IMR-90 (cell line): ENCODE measurements around the gene HOXA3. TPM values are rescaled to one million over a fixed set of nuclear protein-coding genes. Genes with fewer than 3 reads are reported as not detected.

ENCODE experiments used
- ATAC-seq: fragments of 200-7000 bp; cut with Tn5 transposase; 2 replicates; pipeline ENCODE4 v1.9.1; 2020; ENCODE audit warnings: low read depth, mild to moderate bottlenecking, moderate library complexity
- BruUV-seq: library from RNA; stranded (reverse); fragments of 400-500 nt; replicated peaks from 2 replicates; lab custom pipeline; 2021; lab: Mats Ljungman, UMichigan
- CTCF ChIA-PET: fragments of 300-600 bp; formaldehyde crosslinking; extraction: SDS; loops from one replicate; lab custom pipeline; 2021; ENCODE audit warnings: antibody characterized with exemption; lab: Yijun Ruan, JAX
- POLR2A ChIA-PET: fragments of 300-600 bp; sonication (Branson Sonifier 250); formaldehyde crosslinking; loops from one replicate; lab custom pipeline; 2022; ENCODE audit warnings: antibody characterized with exemption; ENCODE audit not compliant: unreplicated experiment; lab: Charles Lee
- DNase-seq: peaks from one replicate; pipeline ENCODE4 v3.0.0; 2013
- H2AFZ ChIP-seq: replicated peaks from 2 replicates; pipeline ENCODE3; 2013; ENCODE audit warnings: low read length, mild to moderate bottlenecking; ENCODE audit not compliant: poor library complexity
- H2AK5ac ChIP-seq: 2 replicates; pipeline ENCODE4 v1.6.1; 2013; ENCODE audit warnings: low read depth, low read length, inconsistent platforms
- H2AK9ac ChIP-seq: replicated peaks from 2 replicates; pipeline ENCODE3; 2013; ENCODE audit warnings: mild to moderate bottlenecking, low read depth, low read length, moderate library complexity; ENCODE audit not compliant: poor library complexity
- H2BK120ac ChIP-seq: 2 replicates; pipeline ENCODE4 v1.6.1; 2013; ENCODE audit warnings: low read depth, low read length, inconsistent platforms
- H2BK15ac ChIP-seq: 3 replicates; pipeline ENCODE4 v1.6.1; 2013; ENCODE audit warnings: low read depth, low read length, inconsistent platforms
- H2BK20ac ChIP-seq: 2 replicates; pipeline ENCODE4 v1.6.1; 2013; ENCODE audit warnings: low read depth, mild to moderate bottlenecking, inconsistent platforms, low read length, moderate library complexity
- H2BK5ac ChIP-seq: 2 replicates; pipeline ENCODE4 v1.6.1; 2013; ENCODE audit warnings: mild to moderate bottlenecking, low read depth, low read length, inconsistent platforms; ENCODE audit not compliant: poor library complexity, severe bottlenecking
- H3K14ac ChIP-seq: replicated peaks from 2 replicates; pipeline ENCODE4 v1.6.1; 2013; ENCODE audit warnings: low read depth, low read length, inconsistent platforms
- H3K18ac ChIP-seq: 2 replicates; pipeline ENCODE4 v1.6.1; 2013; ENCODE audit warnings: low read depth, low read length, control low read depth
- H3K23ac ChIP-seq: 2 replicates; pipeline ENCODE4 v1.6.1; 2013; ENCODE audit warnings: low read depth, low read length, inconsistent platforms
- H3K27ac ChIP-seq: 2 replicates; pipeline ENCODE4 v1.5.1; 2013; ENCODE audit warnings: mild to moderate bottlenecking, control low read depth, low read length; ENCODE audit not compliant: insufficient read depth
- H3K27me3 ChIP-seq: 2 replicates; pipeline ENCODE4 v1.6.1; 2013; ENCODE audit warnings: low read length; ENCODE audit not compliant: control insufficient read depth, insufficient read depth
- H3K36me3 ChIP-seq: 2 replicates; pipeline ENCODE4 v1.6.1; 2013; ENCODE audit warnings: low read length, mixed read lengths; ENCODE audit not compliant: control insufficient read depth, insufficient read depth
- H3K4ac ChIP-seq: 2 replicates; pipeline ENCODE4 v1.6.1; 2013; ENCODE audit warnings: low read depth, low read length, inconsistent platforms
- H3K4me1 ChIP-seq: 2 replicates; pipeline ENCODE4 v1.6.1; 2013; ENCODE audit warnings: low read length, mixed read lengths; ENCODE audit not compliant: control insufficient read depth, insufficient read depth
- H3K4me2 ChIP-seq: 2 replicates; pipeline ENCODE4 v1.6.1; 2013; ENCODE audit warnings: low read depth, mild to moderate bottlenecking, control low read depth, low read length, moderate library complexity
- H3K4me3 ChIP-seq: 2 replicates; pipeline ENCODE4 v1.5.1; 2013; ENCODE audit warnings: low read depth, mild to moderate bottlenecking, control low read depth, low read length, moderate library complexity; ENCODE audit not compliant: insufficient read depth
- H3K56ac ChIP-seq: 2 replicates; pipeline ENCODE4 v1.6.1; 2013; ENCODE audit warnings: low read length, inconsistent platforms; ENCODE audit not compliant: insufficient read depth; ENCODE audit errors: extremely low read depth
- H3K79me1 ChIP-seq, 2 experiments: 2 replicates each; pipeline ENCODE4 v1.6.1; 2013; ENCODE audit warnings: low read length in 2 of 2, inconsistent platforms in 1 of 2, low read depth in 1 of 2
- H3K9ac ChIP-seq: 2 replicates; pipeline ENCODE4 v1.6.1; 2013; ENCODE audit warnings: low read depth, low read length, control low read depth
- H3K9me1 ChIP-seq: 2 replicates; pipeline ENCODE4 v1.6.1; 2013; ENCODE audit warnings: low read length, inconsistent platforms; ENCODE audit not compliant: insufficient read depth
- H3K9me3 ChIP-seq: 2 replicates; pipeline ENCODE4 v1.6.1; 2013; ENCODE audit warnings: low read length; ENCODE audit not compliant: control insufficient read depth, insufficient read depth
- H4K20me1 ChIP-seq: 2 replicates; pipeline ENCODE4 v1.6.1; 2013; ENCODE audit warnings: low read length, inconsistent platforms; ENCODE audit not compliant: insufficient read depth
- H4K5ac ChIP-seq: 2 replicates; pipeline ENCODE4 v1.6.1; 2013; ENCODE audit warnings: mild to moderate bottlenecking, low read depth, low read length, control low read depth
- H4K8ac ChIP-seq, 2 experiments: 2 replicates each; pipeline ENCODE4 v1.6.1; 2013; ENCODE audit warnings: low read depth in 2 of 2, low read length in 2 of 2, control low read depth in 1 of 2, inconsistent platforms in 1 of 2
- H4K91ac ChIP-seq: 2 replicates; pipeline ENCODE4 v1.6.1; 2013; ENCODE audit warnings: low read depth, low read length, inconsistent platforms; ENCODE audit not compliant: insufficient read depth
- CEBPB ChIP-seq: IDR thresholded peaks from 2 replicates; pipeline ENCODE4 v1.6.1; 2012; ENCODE audit warnings: low read depth, low read length, improper control_type of control experiment
- CHD1 ChIP-seq: IDR thresholded peaks from 2 replicates; pipeline ENCODE4 v1.6.1; 2012; ENCODE audit warnings: low read depth, low read length, improper control_type of control experiment
- ELK1 ChIP-seq: fragments of 150-350 bp; IDR thresholded peaks from 2 replicates; pipeline ENCODE4 v1.6.1; 2016; ENCODE audit warnings: low read depth, mild to moderate bottlenecking, low read length, moderate library complexity, borderline replicate concordance
- MXI1 ChIP-seq: IDR thresholded peaks from 2 replicates; pipeline ENCODE4 v1.6.1; 2012; ENCODE audit warnings: low read depth, mild to moderate bottlenecking, low read length, moderate library complexity, borderline replicate concordance
- NFE2L2 ChIP-seq: fragments of 150-350 bp; IDR thresholded peaks from 2 replicates; pipeline ENCODE4 v1.6.1; 2016; ENCODE audit warnings: low read depth, mild to moderate bottlenecking, low read length
- RAD21 ChIP-seq: IDR thresholded peaks from 2 replicates; pipeline ENCODE4 v1.6.1; 2012; ENCODE audit warnings: low read length, improper control_type of control experiment
- RCOR1 ChIP-seq: IDR thresholded peaks from 2 replicates; pipeline ENCODE4 v1.6.1; 2012; ENCODE audit warnings: mild to moderate bottlenecking, low read length, improper control_type of control experiment; ENCODE audit not compliant: insufficient replicate concordance
- WGBS, 2 experiments: methylation state at CpG; one replicate each; pipeline versions ENCODE4 v1.1.5 to v1.1.7; 2013; ENCODE audit warnings: missing lambda C conversion rate in 2 of 2; ENCODE audit not compliant: insufficient read length in 1 of 2; ENCODE audit errors: extremely low coverage in 2 of 2; 5-methylcytosine and 5-hydroxymethylcytosine counted together
- dilution Hi-C: fragments of 300-500 bp; cut with HindIII; formaldehyde crosslinking; loops from one replicate; pipeline ENCODE4 v1.14.3; 2018; ENCODE audit warnings: low sequenced_read_pairs; ENCODE audit not compliant: unreplicated experiment
- in situ Hi-C: fragments of 300-500 bp; cut with MboI; formaldehyde crosslinking; loops from 3 replicates; pipeline ENCODE4 v1.14.3; 2019; ENCODE audit warnings: low sequenced_read_pairs, inconsistent platforms, mixed read lengths
- intact Hi-C: fragments of 100-400 bp; cut with micrococcal nuclease; formaldehyde crosslinking; loops from 2 replicates; pipeline ENCODE4 v1.10.0; 2022
- polyA plus RNA-seq, 3 experiments: library from polyadenylated mRNA; depleted of rRNA; stranded (reverse); fragments of >200 nt; gene quantifications; 2 replicates each; pipeline ENCODE4 v1.2.3, GENCODE V29; 2012; ENCODE audit warnings: low replicate concordance in 1 of 3
- total RNA-seq: library from RNA; depleted of rRNA; stranded (reverse); fragments of >200 nt; gene quantifications from 2 replicates; pipeline ENCODE4 v1.2.3, GENCODE V29; 2012

Gene HOXA3
- total and polyA plus RNA-seq, 2 of the 4 experiments (the other 2 are of a cell fraction), result 0.90 to 5.4 TPM

GRCh38 chr7:27184337-27185012 lies 32.1 kb upstream of the HOXA3 start:
- in situ Hi-C loops (no loop called here), intact Hi-C loops (no loop called here), dilution Hi-C loops (no loop called here)
- Histone ChIP-seq H3K36me3 (no peaks in the 10 kb centered on the region), H3K56ac (no peak overlapping the region), H3K27ac (no peak overlapping the region), H3K14ac (no peak overlapping the region), H3K4me3 (peak overlapping the region; percentile 41), H4K20me1 (peaks cover 17% of the 10 kb centered on the region; the same call in 1 of the 2 replicates), H2BK20ac (no peak overlapping the region), H3K9me3 (peaks cover 13% of the 10 kb centered on the region; the same call in 1 of the 2 replicates), H3K4me2 (peak overlapping the region; percentile 69), H2AK5ac (no peak overlapping the region), H2BK15ac (no peak overlapping the region), H2AK9ac (no peak overlapping the region), H4K5ac (no peak overlapping the region), H3K4me1 (peaks cover 3% of the 10 kb centered on the region; the same call in 1 of the 2 replicates), H3K4ac (no peak overlapping the region), H4K8ac (no peak overlapping the region), H3K18ac (no peak overlapping the region), H3K23ac (peak overlapping the region; percentile 25; the same call in 1 of the 2 replicates), H2AFZ (peak overlapping the region; percentile 77), H3K79me1 (no peaks in the 10 kb centered on the region), H4K91ac (no peak overlapping the region), H2BK5ac (no peak overlapping the region), H3K9me1 (no peaks in the 10 kb centered on the region), H3K9ac (no peak overlapping the region), H2BK120ac (no peak overlapping the region), H3K27me3 (peaks cover 91% of the 10 kb centered on the region)
- 1% methylated on average over 16 of the region's 72 CpGs; no CpG with 5 or more reads in 1 of the 2 experiments for WGBS, 2 experiments
- BruUV-seq, result no TSS peak
- TF ChIP-seq CEBPB (no peak), RAD21 (no peak), CHD1 (no peak), NFE2L2 (no peak), ELK1 (no peak), MXI1 (no peak), RCOR1 (no peak)
- ChIA-PET CTCF (interaction anchor here (0.5 to 0.8 kb wide), 2 partner anchors 592 to 766 kb away, joined by 3 read pairs; no protein-coding TSS in a partner anchor), POLR2A (no interaction called here)
- peak; percentile 57 for ATAC-seq
- peak; percentile 27 for DNase-seq
